HG03460 (cell line): ENCODE data around the gene SPAST.
"Not testable (repeated sequence)": the region's sequence is repeated elsewhere in the genome, so short reads cannot be mapped to it uniquely, and the experiment has no call there.

ENCODE experiments used
- ATAC-seq: cut with Tn5 transposase; IDR thresholded peaks from one replicate; pipeline ENCODE4 v1.9.1; 2021; ENCODE audit not compliant: unreplicated experiment

SPAST gene

GRCh38 chr2:32124660-32125059, 61.3 kb downstream of the SPAST start:
- no peak for ATAC-seq

- no peak for ATAC-seq
Measured at GRCh38 chr2:32128636-32129035, 65.3 kb downstream of the SPAST start.

- no peak for ATAC-seq
Measured at GRCh38 chr2:32129086-32129485, 65.7 kb downstream of the SPAST start.

- no peak for ATAC-seq
Measured at GRCh38 chr2:32135409-32135808, 72.1 kb downstream of the SPAST start.

- no peak for ATAC-seq
Measured at GRCh38 chr2:32136097-32136496, 72.7 kb downstream of the SPAST start.

- ATAC-seq, result not testable (repeated sequence)
Measured at GRCh38 chr2:32151544-32151943, 88.2 kb downstream of the SPAST start.

- ATAC-seq, result no peak
Measured at GRCh38 chr2:32159678-32160077, 96.3 kb downstream of the SPAST start.

GRCh38 chr2:32161296-32161695, 97.9 kb downstream of the SPAST start:
- no peak for ATAC-seq

GRCh38 chr2:32164254-32164653, 100.9 kb downstream of the SPAST start:
- not testable (repeated sequence) for ATAC-seq

- ATAC-seq, result not testable (repeated sequence)
Measured at GRCh38 chr2:32165027-32165347, 101.6 kb downstream of the SPAST start.

GRCh38 chr2:32166115-32166574, 102.8 kb downstream of the SPAST start:
- ATAC-seq, result no peak

- peak; percentile 41 for ATAC-seq
Measured at GRCh38 chr2:32168513-32168912, 105.2 kb downstream of the SPAST start.

- ATAC-seq, result no peak
Measured at GRCh38 chr2:32172870-32173269, 109.5 kb downstream of the SPAST start.

GRCh38 chr2:32182667-32183066, 119.3 kb downstream of the SPAST start:
- no peak for ATAC-seq

GRCh38 chr2:32189011-32189410, 125.7 kb downstream of the SPAST start:
- ATAC-seq, result no peak

GRCh38 chr2:32192418-32192817, 129.1 kb downstream of the SPAST start:
- ATAC-seq, result no peak

- no peak for ATAC-seq
Measured at GRCh38 chr2:32200814-32201213, 137.5 kb downstream of the SPAST start.

- ATAC-seq, result not testable (repeated sequence)
Measured at GRCh38 chr2:32203428-32203827, 140.1 kb downstream of the SPAST start.
